ENCODE results near the gene THSD4. TPM values are rescaled to one million over a fixed set of nuclear protein-coding genes. Genes with fewer than 3 reads are reported as not detected.

The THSD4 gene
- total and polyA plus RNA-seq, 2 of the 8 experiments (the other 6 are each of a cell fraction or from before 2014, with no cell fraction given) = 2.5 to 6.2 TPM

DNA sequence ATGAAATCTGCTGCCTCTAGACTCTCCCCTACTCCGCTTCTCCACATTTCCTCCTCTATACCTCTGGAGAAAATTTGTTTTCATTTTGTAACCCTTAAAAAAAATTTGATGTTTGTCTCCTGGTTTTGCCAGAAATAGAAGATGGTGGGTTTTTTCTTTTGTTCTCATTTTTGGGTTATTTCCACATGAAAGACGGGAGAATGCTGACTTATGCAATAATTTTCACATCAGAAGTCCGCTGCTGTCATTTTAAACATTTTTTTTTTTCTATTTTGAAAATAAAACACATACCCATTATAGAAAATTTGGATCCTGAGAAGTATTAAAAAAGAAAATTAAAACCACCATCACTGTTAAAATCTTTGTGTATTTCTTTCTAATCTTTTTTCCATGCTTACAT lies 374.3 kb downstream of the THSD4 start:
- H3K9ac ChIP-seq (replicated peaks in 1 of 4; ENCODE audit: extremely low read depth in 1 of 4, low read depth in 3 of 4, low read length in 3 of 4) = no peak overlapping the region
- H3K36me3 ChIP-seq (ENCODE audit: control insufficient read depth in 2 of 4, insufficient read depth in 4 of 4, low read length in 3 of 4) = no peaks in the 10 kb centered on the region
- no peak overlapping the region for H3K4me3 ChIP-seq (ENCODE audit: extremely low read depth in 1 of 4, insufficient read depth in 2 of 4, low read depth in 3 of 4, low read length in 4 of 4)
- no peak overlapping the region for H4K5ac ChIP-seq (ENCODE audit: insufficient read length, low read depth, low read length)
- H3K18ac ChIP-seq (ENCODE audit: extremely low read depth, low read length) = no peak overlapping the region
- peaks cover 0 to 9% of the 10 kb centered on the region in 2 experiments; a peak in 1 of 4 replicates for H3K9me3 ChIP-seq (ENCODE audit: insufficient read depth in 2 of 2, low read depth in 1 of 2, low read length in 1 of 2)
- H3K23ac ChIP-seq (ENCODE audit: insufficient read length) = no peak overlapping the region
- POLR2A ChIA-PET (ENCODE audit: partially characterized antibody) = no interaction called here
- no peak overlapping the region for H2BK15ac ChIP-seq (ENCODE audit: low read length)
- no peak overlapping the region for H3K4me2 ChIP-seq (ENCODE audit: insufficient read depth in 1 of 2, low read depth in 2 of 2, low read length in 2 of 2)
- no peak overlapping the region for H2AFZ ChIP-seq (ENCODE audit: low read length)
- FAIRE-seq (no peak), DNase-seq (ENCODE audit: low read depth in 1 of 2, low spot score in 2 of 2) (no peak)
- H4K91ac ChIP-seq (replicated peaks; ENCODE audit: insufficient read length, low read length) = no peak overlapping the region
- no peak overlapping the region for H2BK12ac ChIP-seq (ENCODE audit: low read depth, low read length)
- H3K27me3 ChIP-seq (replicated peaks in 1 of 4; ENCODE audit: control insufficient read depth in 3 of 4, extremely low read depth in 1 of 4, insufficient read depth in 3 of 4, low read length in 3 of 4) = no peaks in the 10 kb centered on the region
- H4K8ac ChIP-seq (ENCODE audit: extremely low read depth, insufficient read depth, low read length) = no peak overlapping the region
- no peaks in the 10 kb centered on the region for H4K20me1 ChIP-seq (replicated peaks in 1 of 2; ENCODE audit: control insufficient read depth in 1 of 2, insufficient read depth in 2 of 2, low read length in 2 of 2)
- H3K79me1 ChIP-seq (ENCODE audit: low read depth, low read length) = no peaks in the 10 kb centered on the region
- H3K56ac ChIP-seq (replicated peaks; ENCODE audit: insufficient read length, low read depth, low read length) = no peak overlapping the region
- no peak overlapping the region for H2BK120ac ChIP-seq (replicated peaks; ENCODE audit: low read depth, low read length)
- H3K4me1 ChIP-seq (replicated peaks in 1 of 4; ENCODE audit: control insufficient read depth in 3 of 4, insufficient read depth in 4 of 4, low read length in 3 of 4) = no peaks in the 10 kb centered on the region
- H2AK5ac ChIP-seq (ENCODE audit: low read depth, low read length) = no peak overlapping the region
- H3K4ac ChIP-seq (replicated peaks; ENCODE audit: insufficient read length, low read depth, low read length) = no peak overlapping the region
- no peak overlapping the region for H2BK20ac ChIP-seq (ENCODE audit: low read length)
- H3K14ac ChIP-seq (ENCODE audit: insufficient read length) = no peak overlapping the region
- TF ChIP-seq PHF8 (conservative IDR thresholded peaks at IDR 0.05; ENCODE audit: low read depth, low read length) = no peak
- no peak for TF ChIP-seq TCF12 (IDR thresholded peaks at IDR 0.05; ENCODE audit: low read depth, low read length)
- TF ChIP-seq BRCA1 (IDR thresholded peaks at IDR 0.05; ENCODE audit: low read depth, low read length) = no peak
- no peak for TF ChIP-seq CBX8 (IDR thresholded peaks at IDR 0.05; ENCODE audit: borderline replicate concordance, low read depth, low read length)
- no peak for TF ChIP-seq SP2 (IDR thresholded peaks at IDR 0.05; ENCODE audit: low read length)
- H3K23me2 ChIP-seq (ENCODE audit: low read depth, low read length) = no peaks in the 10 kb centered on the region
- H3K27ac ChIP-seq (ENCODE audit: low read depth, low read length) = no peak overlapping the region
- 87% methylated on average over 3 of the region's 3 CpGs; no CpG with 5 or more reads in 1 of the 2 experiments for WGBS, 2 experiments (ENCODE audit: extremely low coverage in 1 of 2, insufficient coverage in 1 of 2, insufficient read length in 1 of 2, insufficient replicate concordance in 2 of 2, low coverage in 1 of 2, low lambda C conversion rate in 2 of 2, missing lambda C conversion rate in 1 of 2)
- H3K79me2 ChIP-seq (ENCODE audit: control insufficient read depth in 1 of 2, insufficient read depth in 2 of 2, low read length in 2 of 2) = no peaks in the 10 kb centered on the region
- no peak overlapping the region for H2BK5ac ChIP-seq (ENCODE audit: low read depth, low read length)
- CTCF ChIA-PET (ENCODE audit: partially characterized antibody) = interaction anchor here (1.1 kb wide), 1 partner anchor 49 kb away, joined by 3 read pairs; no protein-coding TSS in a partner anchor

All from H1 (cell line).